ENCODE measurements around the gene FGD4.
"Not testable (repeated sequence)": the region's sequence is repeated elsewhere in the genome, so short reads cannot be mapped to it uniquely, and the experiment has no call there.

Gene FGD4

GRCh38 chr12:32496946-32497345, 97.6 kb downstream of the FGD4 start:
- no peak for DNase-seq (ENCODE audit: low read depth)

DNA sequence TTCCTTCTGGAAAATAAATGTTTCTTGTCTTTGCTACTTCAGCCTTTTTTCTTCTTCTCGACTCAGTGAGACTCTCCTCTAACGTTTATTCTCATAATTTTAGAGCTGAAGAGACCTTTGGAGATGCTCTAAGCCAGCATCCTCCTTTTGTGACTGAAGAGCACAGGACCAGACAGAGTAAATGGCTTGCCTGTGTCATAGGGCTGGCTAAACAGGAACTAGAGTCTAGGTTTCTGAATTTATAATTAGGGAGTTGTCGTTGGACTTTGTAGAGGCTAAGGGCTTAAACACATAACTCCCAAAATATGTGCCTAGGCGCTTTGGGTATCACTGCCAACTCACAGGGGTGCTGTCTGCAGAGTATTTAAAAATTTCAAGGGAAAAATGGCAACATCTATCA, 98.5 kb downstream of the FGD4 start:
- DNase-seq (ENCODE audit: low read depth) = no peak

- DNase-seq (ENCODE audit: low read depth) = no peak
Observed at GRCh38 chr12:32499048-32499447, 99.7 kb downstream of the FGD4 start.

DNA sequence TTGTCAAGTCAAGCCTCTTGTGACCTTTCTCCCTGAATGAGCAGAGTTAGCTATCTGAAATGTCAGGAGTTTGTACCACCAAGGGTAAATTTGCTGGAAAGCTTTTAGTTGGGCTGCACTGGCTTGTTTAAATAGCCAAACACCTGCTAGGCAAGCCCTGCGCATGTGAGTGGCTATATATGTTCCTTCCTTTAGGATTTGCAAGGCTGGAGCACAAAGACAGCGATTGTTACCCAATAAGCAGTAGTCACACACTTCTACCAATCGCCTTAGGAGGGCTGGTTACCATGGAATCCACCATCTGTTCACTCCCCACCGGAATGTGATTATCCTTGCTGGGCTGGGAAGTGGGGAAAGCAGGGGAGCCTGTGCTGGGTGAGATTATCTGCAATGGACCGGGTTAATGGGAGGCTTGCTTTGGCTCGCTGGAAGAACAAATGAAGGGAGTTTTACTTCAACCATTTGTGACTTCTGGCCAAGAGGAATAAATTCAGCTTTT, 102.5 kb downstream of the FGD4 start:
- DNase-seq (ENCODE audit: low read depth) = peak; percentile 95

DNA sequence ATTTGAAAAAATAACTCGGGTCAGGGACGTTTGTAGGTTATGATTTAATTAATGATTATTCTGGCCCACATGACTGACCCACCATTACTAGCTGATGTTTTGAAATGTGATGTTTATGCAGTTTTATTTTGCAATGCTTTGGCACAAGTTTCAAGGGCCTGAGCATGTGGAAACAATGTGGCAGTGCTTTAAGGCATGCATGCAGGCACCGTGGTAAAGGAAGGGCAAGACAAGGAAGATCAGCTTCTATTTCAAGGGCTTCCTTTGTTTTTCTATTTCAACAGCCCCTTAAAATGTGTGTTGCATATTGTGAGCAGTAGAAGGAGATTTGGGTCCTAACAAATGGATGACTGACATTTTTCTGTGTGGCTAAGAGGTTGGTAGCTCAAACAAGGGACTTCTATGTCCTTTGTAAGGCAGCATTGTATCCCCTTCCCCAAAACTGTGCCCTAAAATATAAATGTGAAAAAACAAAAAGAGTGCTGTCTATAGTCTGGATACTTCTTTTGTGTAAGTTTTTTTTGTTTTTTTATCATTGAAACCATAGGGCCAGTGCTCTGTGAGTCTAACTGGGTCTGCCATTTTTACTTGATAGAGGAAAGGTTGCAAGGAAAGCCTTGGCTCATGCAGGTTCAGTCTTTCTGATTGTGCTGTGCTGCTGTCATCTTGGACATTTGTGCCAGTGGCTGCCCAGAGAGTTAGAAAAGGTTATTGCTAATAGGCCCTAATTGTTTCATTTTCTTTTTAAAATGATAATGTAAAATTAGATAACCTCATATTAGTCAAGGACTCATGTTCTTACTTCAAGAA, 103.5 kb downstream of the FGD4 start:
- peak; percentile 93 for DNase-seq (ENCODE audit: low read depth)

- DNase-seq (ENCODE audit: low read depth) = no peak
Observed at GRCh38 chr12:32503730-32504129, 104.4 kb downstream of the FGD4 start.

DNA sequence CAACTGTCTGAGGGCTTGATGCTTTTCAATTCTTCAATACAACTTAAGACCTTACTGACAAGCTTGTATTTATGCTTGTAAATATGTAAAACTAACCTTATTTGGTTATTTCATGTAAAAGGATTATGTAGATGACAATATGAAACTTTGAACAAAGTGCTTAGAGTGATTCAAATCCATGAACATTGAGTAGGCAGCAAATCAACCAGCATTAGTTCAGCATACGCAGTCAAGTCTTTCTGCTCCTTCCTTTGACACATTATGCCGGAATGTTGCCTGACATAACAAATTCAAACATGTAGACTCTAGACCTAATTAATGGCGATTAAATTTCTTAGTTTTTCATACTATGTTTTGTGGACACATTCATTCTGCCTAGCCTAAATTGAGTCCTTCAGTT, 105.2 kb downstream of the FGD4 start:
- DNase-seq (ENCODE audit: low read depth) = no peak

DNA sequence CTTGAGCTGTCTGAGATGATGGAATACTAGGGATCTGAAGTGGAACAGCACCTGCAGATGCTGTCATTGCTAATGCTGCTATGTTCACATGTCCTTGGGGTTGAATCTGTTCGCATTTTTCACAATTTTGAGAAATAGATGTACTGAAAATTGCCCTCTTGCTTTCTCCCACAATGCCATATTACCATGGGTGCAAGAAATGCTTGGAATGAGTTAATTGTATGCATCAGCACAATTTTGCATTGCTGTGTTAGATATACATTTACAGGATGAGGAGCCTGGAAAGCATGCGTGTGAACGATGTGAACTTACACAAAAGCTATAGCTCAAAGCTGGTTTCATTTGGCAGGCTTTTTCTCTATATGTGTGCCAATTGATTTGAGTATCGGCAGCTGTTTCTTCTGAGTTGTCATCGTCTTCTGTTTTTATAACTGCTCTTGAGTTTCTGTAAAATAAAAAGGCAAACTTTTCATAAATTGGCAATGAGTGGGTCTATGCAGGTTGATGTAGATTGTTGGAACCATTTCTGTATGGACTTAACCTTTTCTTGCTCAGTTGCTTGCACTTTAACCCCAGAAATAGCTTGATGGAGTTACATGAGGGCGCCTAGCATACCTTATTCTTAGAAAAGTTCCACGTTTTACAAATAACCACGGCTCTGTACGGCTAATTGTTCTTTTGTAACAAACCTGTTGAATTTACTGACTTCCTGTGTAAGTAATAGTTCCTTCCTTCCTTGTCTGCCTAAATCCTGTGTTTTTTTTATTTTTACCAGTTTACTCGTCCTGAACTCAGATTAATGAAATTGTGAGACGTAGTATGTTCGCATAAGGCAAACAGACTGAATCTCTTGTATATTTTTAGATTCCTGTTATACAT, 105.9 kb downstream of the FGD4 start:
- DNase-seq (ENCODE audit: low read depth) = no peak

DNA sequence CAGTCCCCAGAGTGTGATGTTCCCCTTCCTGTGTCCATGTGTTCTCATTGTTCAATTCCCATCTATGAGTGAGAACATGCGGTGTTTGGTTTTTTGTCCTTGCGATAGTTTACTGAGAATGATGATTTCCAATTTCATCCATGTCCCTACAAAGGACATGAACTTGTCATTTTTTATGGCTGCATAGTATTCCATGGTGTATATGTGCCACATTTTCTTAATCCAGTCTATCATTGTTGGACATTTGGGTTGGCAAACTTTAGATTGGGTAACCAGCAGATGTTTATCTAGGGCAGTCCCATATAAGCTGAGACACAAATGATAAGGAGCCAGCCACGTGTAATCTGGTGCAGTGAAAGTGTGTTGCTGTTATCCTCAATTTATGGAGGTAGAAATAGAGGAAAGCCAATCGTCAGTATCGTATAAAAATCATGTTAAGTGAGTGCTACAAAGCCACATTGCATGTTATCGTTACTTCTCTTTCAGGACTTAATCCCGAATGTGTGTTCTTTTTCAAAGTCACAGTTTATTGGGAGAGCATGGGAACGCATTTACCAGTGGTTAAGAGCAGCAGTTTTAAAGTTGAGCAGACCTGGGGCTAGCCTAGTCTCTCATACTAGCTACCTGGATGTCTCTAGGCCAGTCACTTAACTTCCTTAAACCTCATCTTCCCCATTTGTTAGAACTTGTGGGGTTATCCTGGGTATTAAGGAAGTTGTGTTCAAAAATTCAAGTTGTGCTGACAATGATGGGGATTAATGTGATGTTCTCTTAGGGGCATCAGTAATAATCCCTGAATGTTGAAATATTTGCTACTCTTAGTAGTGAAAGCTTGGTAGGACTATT, 108.0 kb downstream of the FGD4 start:
- DNase-seq (ENCODE audit: low read depth) = not testable (repeated sequence)

DNA sequence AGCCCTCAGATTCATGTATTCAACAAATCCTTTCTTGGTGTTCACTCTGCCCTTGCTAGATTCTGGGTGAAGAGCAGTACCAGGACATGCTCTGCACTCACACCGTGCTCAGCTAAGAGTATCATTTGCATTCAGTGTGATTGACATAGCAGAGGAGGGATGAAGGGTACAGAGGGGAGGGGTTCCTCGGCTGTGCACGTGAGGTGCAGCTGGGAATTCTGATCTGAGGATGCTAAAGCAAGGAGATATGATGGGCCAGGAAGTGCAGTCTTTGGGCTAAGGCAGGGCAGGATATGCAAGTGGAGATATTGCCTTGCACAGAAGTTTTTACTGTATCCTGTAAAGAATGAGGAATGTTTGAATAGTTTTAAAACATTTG, 108.6 kb downstream of the FGD4 start:
- no peak for DNase-seq (ENCODE audit: low read depth)

DNA sequence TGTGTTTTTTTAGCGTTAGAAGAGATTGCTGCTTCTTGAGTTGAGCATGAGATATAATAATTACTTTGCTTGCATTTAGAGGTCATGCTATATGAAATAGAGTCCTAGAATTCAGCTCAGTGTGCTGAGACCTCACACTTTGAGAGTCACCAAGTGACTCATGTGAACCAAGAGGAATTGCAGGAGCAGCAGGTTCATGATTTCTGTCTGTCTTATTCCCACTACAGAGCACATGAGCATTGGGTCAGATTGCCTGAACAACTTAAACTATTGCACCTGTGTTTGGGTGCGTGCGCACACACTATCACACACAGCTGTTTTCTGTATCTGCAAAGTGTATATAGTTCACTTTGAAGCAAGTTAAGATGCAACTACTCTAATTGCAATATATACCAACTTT, 109.3 kb downstream of the FGD4 start:
- DNase-seq (ENCODE audit: low read depth) = no peak

GRCh38 chr12:32509328-32510091, 110.2 kb downstream of the FGD4 start:
- no peak for DNase-seq (ENCODE audit: low read depth)

DNA sequence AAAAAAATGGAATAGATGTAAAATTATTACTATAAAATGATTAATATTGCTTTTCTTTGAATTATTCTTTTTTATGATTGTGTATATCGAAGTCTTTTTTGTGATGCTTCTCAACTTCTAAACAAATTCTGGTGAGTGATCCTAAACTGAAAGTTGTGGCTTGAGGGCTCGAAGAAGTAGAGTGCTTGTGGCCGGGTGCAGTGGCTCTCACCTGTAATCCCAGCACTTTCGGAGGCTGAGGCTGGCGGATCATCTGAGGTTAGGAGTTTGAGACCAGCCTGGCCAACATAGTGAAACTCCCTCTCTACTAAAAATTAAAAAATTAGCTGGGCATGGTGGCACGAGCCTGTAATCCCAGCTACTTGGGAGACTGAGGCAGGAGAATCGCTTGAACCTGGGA, 112.6 kb downstream of the FGD4 start:
- not testable (repeated sequence) for DNase-seq (ENCODE audit: low read depth)

DNA sequence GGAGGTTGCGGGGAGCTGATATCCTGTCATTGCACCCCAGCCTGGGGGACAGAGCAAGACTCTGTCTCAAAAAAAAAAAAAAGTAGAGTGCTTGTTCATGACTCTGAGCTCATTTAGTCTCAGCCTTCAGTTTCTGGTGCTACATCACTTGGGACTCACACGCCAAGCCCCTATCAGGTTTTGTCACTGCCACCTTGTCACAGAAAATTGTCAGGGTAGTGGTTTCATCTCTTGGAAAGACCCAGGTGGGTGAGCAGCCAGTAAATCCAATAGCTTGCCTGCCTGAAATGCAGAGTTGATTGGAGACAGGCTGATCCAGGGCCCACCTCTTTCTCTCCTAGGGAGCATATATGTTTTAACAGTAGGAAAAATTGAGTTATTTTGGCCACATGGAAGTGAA, 113.0 kb downstream of the FGD4 start:
- DNase-seq (ENCODE audit: low read depth) = no peak

DNA sequence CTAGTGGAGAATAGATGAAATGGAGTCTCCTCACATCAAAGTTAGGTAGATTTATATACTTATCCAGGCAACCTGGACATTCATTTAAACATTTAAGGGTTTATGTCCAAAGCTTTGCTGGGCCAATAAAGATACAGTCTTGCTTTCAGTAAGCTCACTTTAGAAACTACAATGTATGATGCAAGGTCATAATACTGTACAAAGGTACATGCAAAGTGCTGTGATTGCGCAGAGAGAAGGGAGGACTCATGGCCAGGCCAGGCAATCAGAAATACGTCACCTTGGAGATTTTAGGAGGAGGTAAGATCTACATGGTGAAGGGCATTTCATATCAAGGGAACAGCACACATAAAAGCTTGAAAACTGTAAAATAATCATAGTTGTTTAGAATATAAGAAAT, 113.6 kb downstream of the FGD4 start:
- no peak for DNase-seq (ENCODE audit: low read depth)

DNA sequence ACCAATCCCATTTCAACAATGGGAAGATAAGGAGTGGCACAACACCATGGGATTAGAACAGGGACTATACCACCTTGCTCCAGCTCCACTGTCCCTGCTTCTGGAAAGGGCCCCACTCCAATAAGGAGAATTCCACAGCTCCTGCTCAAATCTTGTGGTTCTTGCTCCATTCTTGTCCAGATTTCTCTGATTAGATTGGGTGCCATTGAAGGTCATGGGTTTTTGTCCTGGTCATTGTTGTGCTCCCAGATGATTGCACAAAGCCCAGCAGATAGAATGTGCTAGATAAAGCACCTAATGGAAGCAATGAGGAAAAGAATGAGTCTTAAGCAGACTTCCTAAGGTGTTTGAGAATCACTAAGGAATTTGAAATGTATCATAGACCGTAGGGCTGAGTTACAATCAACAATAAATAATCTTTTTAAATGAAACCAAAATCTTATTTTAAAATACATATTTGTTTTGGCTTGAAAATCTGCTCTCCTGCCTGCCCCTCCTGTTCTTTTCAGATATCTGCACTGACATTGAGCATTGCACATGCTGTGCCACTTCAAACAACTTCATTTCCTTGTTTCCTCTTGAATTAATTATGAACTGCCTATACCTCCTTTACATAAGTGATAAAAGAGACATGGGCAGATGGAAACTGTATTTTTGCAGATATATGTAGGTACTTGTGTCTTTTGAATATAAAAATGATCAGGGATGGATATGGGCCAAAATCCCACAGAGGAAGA, 115.9 kb downstream of the FGD4 start:
- no peak for DNase-seq (ENCODE audit: low read depth)

GRCh38 chr12:32516230-32516629, 116.9 kb downstream of the FGD4 start:
- DNase-seq (ENCODE audit: low read depth) = no peak

DNA sequence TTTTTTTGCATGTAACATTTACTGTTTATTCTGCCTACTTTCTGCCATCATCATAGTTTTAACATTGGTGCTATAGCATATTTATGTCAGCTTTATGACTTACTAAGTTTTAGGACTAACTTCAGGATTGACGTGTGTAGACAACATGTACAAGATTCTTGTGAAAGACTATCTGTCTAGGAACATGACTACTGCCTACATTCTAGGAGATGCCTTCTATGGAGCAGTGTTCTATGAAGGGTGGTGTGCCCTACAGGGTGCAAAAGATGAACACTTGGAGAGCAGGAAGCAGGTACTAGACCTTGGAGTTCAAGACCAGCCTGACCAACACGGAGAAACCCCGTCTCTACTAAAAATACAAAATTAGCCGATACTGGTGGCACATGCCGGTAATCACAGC, 118.6 kb downstream of the FGD4 start:
- DNase-seq (ENCODE audit: low read depth) = no peak

DNA sequence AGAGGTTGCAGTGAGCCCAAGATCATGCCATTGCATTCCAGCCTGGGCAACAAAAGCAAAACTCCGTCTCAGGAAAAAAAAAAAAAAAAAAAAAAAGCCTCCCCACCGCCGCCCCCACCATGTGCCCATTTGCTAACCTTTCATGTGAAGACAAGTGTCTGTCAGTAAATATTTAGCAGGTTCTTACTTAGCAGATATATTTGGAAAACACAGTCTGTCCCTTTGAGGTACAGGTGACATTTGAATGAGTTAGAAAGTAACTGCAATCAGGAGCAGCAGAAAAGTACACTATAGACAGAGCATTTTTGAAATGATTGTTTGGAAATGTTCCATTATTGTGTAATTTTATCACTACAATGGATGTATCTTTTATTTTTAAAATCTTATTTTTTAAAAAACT, 119.7 kb downstream of the FGD4 start:
- DNase-seq (ENCODE audit: low read depth) = no peak

DNA sequence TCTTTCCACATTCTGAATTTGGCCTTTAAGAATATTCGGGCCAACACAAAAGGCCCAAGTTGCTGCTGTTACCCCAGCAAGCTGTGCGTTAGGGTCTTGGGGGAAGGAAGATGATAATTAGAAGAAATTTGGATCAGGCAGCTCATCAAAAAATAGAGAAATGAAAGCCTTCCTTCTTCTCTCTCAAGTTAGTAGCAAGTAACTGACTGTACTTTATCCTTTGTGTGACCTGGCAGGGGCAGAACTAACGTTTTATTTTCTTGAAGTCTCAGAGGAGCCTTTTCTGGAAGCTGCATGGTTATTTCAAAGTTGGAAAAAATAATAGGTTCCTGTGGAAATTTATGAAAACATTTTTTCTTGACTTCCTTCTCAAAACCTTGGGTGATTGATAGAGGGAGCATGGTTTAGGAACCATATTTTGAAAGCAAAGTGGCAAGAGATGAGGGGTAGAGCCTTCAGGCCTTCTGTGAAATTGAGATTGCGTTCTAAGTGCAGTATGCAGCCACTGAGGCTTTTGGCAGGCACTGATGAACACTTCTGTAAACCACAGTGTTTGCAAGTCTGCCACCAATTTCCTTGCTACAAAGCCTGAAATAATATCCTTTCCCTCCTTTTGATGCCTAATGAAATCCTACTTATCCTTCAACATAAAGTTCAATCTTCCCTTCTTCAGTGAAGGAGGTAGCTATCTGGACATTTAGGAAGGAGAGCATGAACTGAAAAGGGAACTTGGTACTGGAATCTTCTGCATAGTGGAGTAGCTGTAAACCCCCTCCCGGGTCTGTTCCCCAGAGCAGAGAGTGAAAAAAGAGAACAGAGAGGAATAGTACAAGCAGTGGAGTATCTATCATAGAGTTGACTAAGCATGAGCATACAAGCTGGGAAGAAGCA, 123.2 kb downstream of the FGD4 start:
- no peak for DNase-seq (ENCODE audit: low read depth)
